NCI-H1417 treated with DMSO at 0.1 percent for 48 hours (cell line): ENCODE data around the gene CCNB2.
A peak's percentile ranks its signal among the peaks of the same experiment; 100 is the strongest.

Experiments used
- DNase-seq: peaks from one replicate; lab custom pipeline; 2025; lab: John Stamatoyannopoulos, UW

CCNB2 gene

GRCh38 chr15:59166601-59167265, 61.8 kb downstream of the CCNB2 start:
- DNase-seq, result peak; percentile 3

- no peak for DNase-seq
Measured at GRCh38 chr15:59168536-59168935, 63.6 kb downstream of the CCNB2 start.

- DNase-seq, result no peak
Measured at GRCh38 chr15:59169251-59169708, 64.3 kb downstream of the CCNB2 start.

GRCh38 chr15:59170295-59171066, 65.5 kb downstream of the CCNB2 start:
- DNase-seq, result peak; percentile 41

- DNase-seq, result no peak
Measured at GRCh38 chr15:59171067-59171397, 66.1 kb downstream of the CCNB2 start.

- DNase-seq, result no peak
Measured at GRCh38 chr15:59172289-59172901, 67.4 kb downstream of the CCNB2 start.

- no peak for DNase-seq
Measured at GRCh38 chr15:59173194-59173593, 68.2 kb downstream of the CCNB2 start.

GRCh38 chr15:59174151-59174834, 69.3 kb downstream of the CCNB2 start:
- no peak for DNase-seq
